GM06990 (cell line): Measurements from ENCODE around the gene COX6B2.

ENCODE experiments used
- DNase-seq: peaks from one replicate; pipeline ENCODE4 v3.0.0-alpha.2; 2011; ENCODE audit not compliant: insufficient read length; ENCODE audit errors: extremely low read depth
- H3K27me3 ChIP-seq: replicated peaks from 2 replicates; pipeline ENCODE4 v1.6.0; 2011; ENCODE audit warnings: low read length; ENCODE audit not compliant: control insufficient read depth, insufficient read depth
- H3K36me3 ChIP-seq: 2 replicates; pipeline ENCODE4 v1.5.1; 2011; ENCODE audit warnings: low read length; ENCODE audit not compliant: control insufficient read depth, insufficient read depth
- H3K4me3 ChIP-seq: replicated peaks from 2 replicates; pipeline ENCODE4 v1.5.1; 2011; ENCODE audit warnings: low read depth, mild to moderate bottlenecking, control low read depth, low read length
- CTCF ChIP-seq: IDR thresholded peaks from 2 replicates; pipeline ENCODE4 v1.5.1; 2011; ENCODE audit warnings: low read length, control low read depth, mild to moderate bottlenecking, inconsistent platforms; ENCODE audit not compliant: insufficient read depth, poor library complexity, severe bottlenecking

The COX6B2 gene

GRCh38 chr19:55352040-55352439, 2.5 kb downstream of the COX6B2 start:
- no peak overlapping the region for H3K4me3 ChIP-seq
- H3K36me3 ChIP-seq = peaks cover 2% of the 10 kb centered on the region; the same call in 1 of the 2 replicates
- no peak for TF ChIP-seq CTCF
- peaks cover 2% of the 10 kb centered on the region for H3K27me3 ChIP-seq
- DNase-seq = no peak

- no peak for TF ChIP-seq CTCF
- peaks cover 2% of the 10 kb centered on the region; the same call in 1 of the 2 replicates for H3K36me3 ChIP-seq
- peaks cover 2% of the 10 kb centered on the region for H3K27me3 ChIP-seq
- DNase-seq = no peak
- no peak overlapping the region for H3K4me3 ChIP-seq
Measured at GRCh38 chr19:55350620-55351315, 3.8 kb downstream of the COX6B2 start.

GRCh38 chr19:55348317-55349034, 6.0 kb downstream of the COX6B2 start:
- H3K36me3 ChIP-seq = peaks cover 2% of the 10 kb centered on the region
- TF ChIP-seq CTCF = no peak
- H3K27me3 ChIP-seq = peaks cover 2% of the 10 kb centered on the region
- H3K4me3 ChIP-seq = no peak overlapping the region
- DNase-seq = no peak

- H3K27me3 ChIP-seq = no peaks in the 10 kb centered on the region; the same call in 1 of the 2 replicates
Measured at GRCh38 chr19:55347442-55348009, 7.0 kb downstream of the COX6B2 start.

More at GRCh38 chr19:55347442-55348009, 7.0 kb downstream of the COX6B2 start:
- TF ChIP-seq CTCF = no peak
- Histone ChIP-seq H3K4me3 (no peak overlapping the region), H3K36me3 (peaks cover 2% of the 10 kb centered on the region)
- no peak for DNase-seq
